Panc1 (cell line): ENCODE data around the gene COL13A1. TPM values are rescaled to one million over a fixed set of nuclear protein-coding genes. Genes with fewer than 3 reads are reported as not detected.

Source experiments
- ATAC-seq: fragments of 200-7000 bp; cut with Tn5 transposase; 2 replicates; pipeline ENCODE4 v1.9.1; 2020; ENCODE audit warnings: mild to moderate bottlenecking, moderate library complexity
- BruUV-seq: library from RNA; stranded (reverse); fragments of 400-500 nt; replicated peaks from 2 replicates; lab custom pipeline; 2021; lab: Mats Ljungman, UMichigan
- CTCF ChIA-PET: fragments of 300-600 bp; sonication (Branson Sonifier 250); formaldehyde crosslinking; loops from one replicate; lab custom pipeline; 2022; ENCODE audit warnings: antibody characterized with exemption; lab: Charles Lee
- POLR2A ChIA-PET: fragments of 300-600 bp; sonication (Branson Sonifier 250); formaldehyde crosslinking; loops from one replicate; lab custom pipeline; 2022; ENCODE audit warnings: antibody characterized with exemption; lab: Charles Lee
- DNase-seq: peaks from one replicate; pipeline ENCODE4 v3.0.0-alpha.2; 2010; ENCODE audit warnings: low read depth, low spot score
- H3K27ac ChIP-seq: 2 replicates; pipeline ENCODE4 v1.5.1; 2011; ENCODE audit warnings: mild to moderate bottlenecking, low read length, inconsistent platforms
- H3K27me3 ChIP-seq: fragments of 200-500 bp; sonication (Bioruptor generic); 2 replicates; pipeline ENCODE4 v1.6.0; 2014; ENCODE audit warnings: low read length, inconsistent platforms; ENCODE audit not compliant: control insufficient read depth, insufficient read depth
- H3K36me3 ChIP-seq: fragments of 200-500 bp; sonication (Bioruptor generic); 2 replicates; pipeline ENCODE4 v1.5.1; 2014; ENCODE audit warnings: inconsistent platforms, mild to moderate bottlenecking, low read length, moderate library complexity; ENCODE audit not compliant: control insufficient read depth, insufficient read depth
- H3K4me1 ChIP-seq: 2 replicates; pipeline ENCODE4 v1.5.1; 2011; ENCODE audit warnings: inconsistent platforms, mild to moderate bottlenecking, low read length, moderate library complexity; ENCODE audit not compliant: control insufficient read depth, insufficient read depth
- H3K4me3 ChIP-seq, 2 experiments: 2 replicates each; pipeline ENCODE4 v1.5.1; 2011 to 2012; ENCODE audit warnings: low read depth in 2 of 2, low read length in 2 of 2, mild to moderate bottlenecking in 2 of 2, inconsistent platforms in 1 of 2, moderate library complexity in 1 of 2
- H3K9me3 ChIP-seq: fragments of 200-500 bp; sonication (Bioruptor generic); 2 replicates; pipeline ENCODE4 v1.5.1; 2014; ENCODE audit warnings: low read depth, mild to moderate bottlenecking, inconsistent platforms, low read length, moderate library complexity; ENCODE audit not compliant: control insufficient read depth, insufficient read depth
- CTCF ChIP-seq: fragments of 450-650 bp; IDR thresholded peaks from 2 replicates; pipeline ENCODE4 v1.5.1; 2017; ENCODE audit warnings: mild to moderate bottlenecking
- POLR2AphosphoS5 ChIP-seq: IDR thresholded peaks from 2 replicates; pipeline ENCODE4 v1.6.1; 2012; ENCODE audit warnings: mild to moderate bottlenecking, low read depth, low read length, moderate library complexity
- REST ChIP-seq, 2 experiments: IDR thresholded peaks; 2 replicates each; pipeline ENCODE4 v1.6.1; 2011 to 2012; ENCODE audit warnings: low read depth in 2 of 2, control low read depth in 1 of 2, low read length in 1 of 2, mild to moderate bottlenecking in 1 of 2, moderate library complexity in 1 of 2; ENCODE audit not compliant: insufficient read depth in 1 of 2
- SIN3A ChIP-seq: IDR thresholded peaks from 2 replicates; pipeline ENCODE4 v1.6.1; 2012; ENCODE audit warnings: low read depth, mild to moderate bottlenecking, low read length, moderate library complexity, borderline replicate concordance; ENCODE audit not compliant: insufficient read depth
- TCF7L2 ChIP-seq: IDR thresholded peaks from 2 replicates; pipeline ENCODE4 v1.6.1; 2011; ENCODE audit warnings: mild to moderate bottlenecking, low read depth, low read length, inconsistent platforms
- in situ Hi-C: cut with HindIII; loops from 2 replicates; pipeline ENCODE4 v1.10.0; 2016; ENCODE audit warnings: low sequenced_read_pairs, low pct_unique_long_range_greater_than_20kb
- intact Hi-C: fragments of 100-400 bp; cut with micrococcal nuclease; formaldehyde crosslinking; loops from one replicate; pipeline ENCODE4 v1.10.0; 2022; ENCODE audit not compliant: unreplicated experiment
- total RNA-seq: library from RNA; stranded (reverse); gene quantifications from one replicate; pipeline ENCODE4 v1.2.1, GENCODE V29; 2021; ENCODE audit not compliant: unreplicated experiment

The COL13A1 gene
- total RNA-seq, 1 experiment from 2014 or later: 1.0 TPM

GRCh38 chr10:69952821-69953221, 151.1 kb downstream of the COL13A1 start:
- TF ChIP-seq POLR2AphosphoS5 (no peak), CTCF (no peak), REST (IDR thresholded peaks at IDR 0.05; ENCODE audit: insufficient read depth in 1 of 2, low read depth in 2 of 2, low read length in 1 of 2) (no peak), TCF7L2 (no peak), SIN3A (no peak)
- H3K27ac ChIP-seq: no peak overlapping the region
- DNase-seq: no peak
- no peaks in the 10 kb centered on the region for H3K36me3 ChIP-seq
- intact Hi-C loops (no loop called here), in situ Hi-C loops (no loop called here)
- no peak overlapping the region for H3K4me3 ChIP-seq
- H3K4me1 ChIP-seq: no peaks in the 10 kb centered on the region
- no peaks in the 10 kb centered on the region for H3K9me3 ChIP-seq
- no peak for ATAC-seq
- no TSS peak for BruUV-seq
- ChIA-PET POLR2A (no interaction called here), CTCF (no interaction called here)
- no peaks in the 10 kb centered on the region for H3K27me3 ChIP-seq

GRCh38 chr10:69953851-69954250, 152.1 kb downstream of the COL13A1 start:
- no TSS peak for BruUV-seq
- POLR2A ChIA-PET: no interaction called here
- no peak for DNase-seq
- TF ChIP-seq REST (IDR thresholded peaks at IDR 0.05; ENCODE audit: insufficient read depth in 1 of 2, low read depth in 2 of 2, low read length in 1 of 2) (no peak), POLR2AphosphoS5 (no peak), SIN3A (no peak), CTCF (no peak), TCF7L2 (no peak)
- Histone ChIP-seq H3K27ac (no peak overlapping the region), H3K4me1 (no peaks in the 10 kb centered on the region), H3K9me3 (no peaks in the 10 kb centered on the region), H3K36me3 (no peaks in the 10 kb centered on the region), H3K27me3 (no peaks in the 10 kb centered on the region), H3K4me3 (no peak overlapping the region)
- in situ Hi-C loops: no loop called here
- CTCF ChIA-PET: interaction anchor here (0.6 kb wide), 1 partner anchor 86 kb away, joined by 10 read pairs; no protein-coding TSS in a partner anchor
- intact Hi-C loops: no loop called here
- no peak for ATAC-seq
